Measurements from ENCODE around the gene PAX8.

- TF ChIP-seq EZH2 (IDR thresholded peaks at IDR 0.05; ENCODE audit: borderline replicate concordance, insufficient read depth, low read depth, low read length, poor library complexity, severe bottlenecking) (no peak), CTCF (IDR thresholded peaks at IDR 0.05) (no peak)
Measured at GRCh38 chr2:113187771-113188170, 91.0 kb downstream of the PAX8 start.
